ENCODE measurements around the gene F2R.

- TF ChIP-seq MYC (IDR thresholded peaks at IDR 0.05; ENCODE audit: insufficient read depth, insufficient read length, insufficient replicate concordance, low read length, severe bottlenecking), result no peak
- TF ChIP-seq NFIC (IDR thresholded peaks at IDR 0.05; ENCODE audit: low read depth, low read length), result no peak
- TF ChIP-seq USF2 (IDR thresholded peaks at IDR 0.05; ENCODE audit: borderline replicate concordance, low read depth, low read length), result no peak
- no peak for TF ChIP-seq NFYA (IDR thresholded peaks at IDR 0.05; ENCODE audit: borderline replicate concordance, low read depth, low read length)
- no peak for TF ChIP-seq JUND (IDR thresholded peaks at IDR 0.05; ENCODE audit: low read depth, low read length)
- no peak for TF ChIP-seq CTCF (IDR thresholded peaks at IDR 0.05 in 2 of 3, conservative IDR thresholded peaks at IDR 0.05 in 1 of 3; ENCODE audit: control insufficient read depth in 2 of 3, extremely low read depth in 1 of 3, insufficient read depth in 1 of 3, low read depth in 3 of 3, low read length in 3 of 3)
- no peak for TF ChIP-seq ZNF274 (IDR thresholded peaks at IDR 0.05; ENCODE audit: insufficient read depth, insufficient read length)
Measured at GRCh38 chr5:76754668-76755078, 38.7 kb downstream of the F2R start.
